Ovary (tissue), 9 donors: ENCODE results near the gene S100A14. TPM values are rescaled to one million over a fixed set of nuclear protein-coding genes. Genes with fewer than 3 reads are reported as not detected.

Experiments
- DNase-seq, 5 donors: peaks; one replicate each; pipeline ENCODE4 v3.0.0-alpha.2; 2019 to 2020
- H3K27ac ChIP-seq, 2 donors: fragments of 200-600 bp; one replicate each; pipeline versions ENCODE4 v1.5.1 to v1.8.0; 2019 to 2022
- H3K27me3 ChIP-seq: fragments of 200-600 bp; one replicate; pipeline ENCODE4 v1.8.0; 2022
- H3K36me3 ChIP-seq: fragments of 200-600 bp; sonication (generic); one replicate; pipeline ENCODE4 v1.5.1; 2019
- H3K4me1 ChIP-seq: one replicate; pipeline ENCODE4 v1.8.1; 2013; ENCODE audit warnings: mild to moderate bottlenecking, moderate library complexity; ENCODE audit not compliant: insufficient read depth
- H3K4me3 ChIP-seq: fragments of 200-600 bp; sonication (generic); one replicate; pipeline ENCODE4 v1.5.1; 2017
- H3K9me3 ChIP-seq, 2 donors: fragments of 200-600 bp in 1 of 2; sonication (generic) in 1 of 2; one replicate each; pipeline versions ENCODE4 v1.5.1 to v1.8.1; 2013 to 2019; ENCODE audit warnings: mild to moderate bottlenecking in 1 of 2, moderate library complexity in 1 of 2
- EP300 ChIP-seq: sonication (generic); formaldehyde crosslinking; IDR thresholded peaks from one replicate; pipeline ENCODE4 v1.6.1; 2017; ENCODE audit warnings: antibody characterized with exemption
- POLR2A ChIP-seq: fragments of 450-650 bp; IDR thresholded peaks from one replicate; pipeline ENCODE4 v1.6.1; 2017; ENCODE audit warnings: antibody characterized with exemption, mild to moderate bottlenecking, moderate library complexity
- WGBS, 3 donors: extraction: QIAGEN DNeasy Blood & Tissue Kit in 1 of 3; methylation state at CpG; one replicate each; pipeline versions ENCODE4 v1.1.5 to v1.1.7; 2013 to 2017; 5-methylcytosine and 5-hydroxymethylcytosine counted together
- intact Hi-C, 4 donors: fragments of 100-400 bp; cut with DNase I; formaldehyde crosslinking; loops; one replicate each; pipeline versions ENCODE4 v1.11.0 to v1.15.1; 2022 to 2023
- polyA plus RNA-seq, 2 donors: library from polyadenylated mRNA; stranded (reverse); fragments of 200-250 nt in 1 of 2; fragments of 350-450 nt in 1 of 2; fragmentation: Illumina TruSeq in 1 of 2; extraction: RNeasy Lipid Tissue Mini Kit (QIAGEN cat#74804) in 1 of 2; gene quantifications; one replicate each; pipeline ENCODE4 v1.2.3, GENCODE V29; 2013 to 2014
- total RNA-seq, 7 donors: library from RNA; depleted of rRNA in 2 of 7; stranded (reverse); fragments of >200 nt in 2 of 7; fragmentation: NEBNext Ultra II Directional in 3 of 7; extraction: Animal tissue kit (Norgen Biotek cat#: 25700) in 3 of 7; gene quantifications; one replicate each; pipeline versions ENCODE4 v1.1.0 to v1.2.4, GENCODE V29; 2016 to 2023
- TF ChIP-seq, protein P1 (sequence below), 3 donors: fragments of 450-650 bp in 2 of 3; fragments of 200-600 bp in 1 of 3; IDR thresholded peaks; one replicate each; pipeline versions ENCODE4 v1.5.1 to v1.8.0; 2016 to 2022; ENCODE audit warnings: antibody characterized with exemption in 3 of 3, mild to moderate bottlenecking in 1 of 3
- donor health status: DM: no; HTN: no; CAD: no; lungs with moderate emphysema.
- donor health status: DM: no; HTN: no; CAD: no.
- donor health status: Bipolar disorder and iron deficiency.
- donor health status: DM: yes; HTN: yes; CAD: no.
- donor health status: DM: no; HTN: no; CAD: no.
- donor health status: DM: yes; HTN: yes; CAD: no.

S100A14 gene
- total and polyA plus RNA-seq, 9 donors = 0.40 to 19.8 (median 2.1) TPM; not detected in 2

DNA sequence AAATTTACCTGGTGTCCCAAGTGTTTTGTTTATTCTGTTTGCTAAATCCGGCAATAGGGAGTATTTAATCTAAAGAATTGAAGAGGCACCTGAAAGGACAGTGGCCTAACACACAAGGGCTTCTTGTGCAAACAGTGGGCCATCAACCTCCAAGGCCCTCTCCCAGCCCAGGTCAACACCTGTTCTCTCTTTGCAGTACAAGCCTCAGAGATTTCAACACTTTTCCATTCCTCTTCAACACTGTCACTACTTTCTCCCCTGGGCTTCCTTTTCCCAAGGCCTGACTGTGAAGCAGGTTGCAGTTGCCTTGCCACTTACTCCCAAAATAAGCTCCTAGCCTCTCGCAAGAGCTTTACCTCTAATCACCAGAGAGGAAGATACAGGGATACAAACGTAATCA, 39.2 kb upstream of the S100A14 start:
- no peak overlapping the region for H3K27ac ChIP-seq
- H3K4me1 ChIP-seq = peaks cover 2% of the 10 kb centered on the region
- no peak for DNase-seq
- no peaks in the 10 kb centered on the region for H3K36me3 ChIP-seq
- no peaks in the 10 kb centered on the region for H3K27me3 ChIP-seq
- 84 to 89% (median 88%) methylated on average over 3 of the region's 3 CpGs for WGBS, 3 donors
- TF ChIP-seq POLR2A (no peak), EP300 (no peak)
- TF ChIP-seq, protein P1, sequence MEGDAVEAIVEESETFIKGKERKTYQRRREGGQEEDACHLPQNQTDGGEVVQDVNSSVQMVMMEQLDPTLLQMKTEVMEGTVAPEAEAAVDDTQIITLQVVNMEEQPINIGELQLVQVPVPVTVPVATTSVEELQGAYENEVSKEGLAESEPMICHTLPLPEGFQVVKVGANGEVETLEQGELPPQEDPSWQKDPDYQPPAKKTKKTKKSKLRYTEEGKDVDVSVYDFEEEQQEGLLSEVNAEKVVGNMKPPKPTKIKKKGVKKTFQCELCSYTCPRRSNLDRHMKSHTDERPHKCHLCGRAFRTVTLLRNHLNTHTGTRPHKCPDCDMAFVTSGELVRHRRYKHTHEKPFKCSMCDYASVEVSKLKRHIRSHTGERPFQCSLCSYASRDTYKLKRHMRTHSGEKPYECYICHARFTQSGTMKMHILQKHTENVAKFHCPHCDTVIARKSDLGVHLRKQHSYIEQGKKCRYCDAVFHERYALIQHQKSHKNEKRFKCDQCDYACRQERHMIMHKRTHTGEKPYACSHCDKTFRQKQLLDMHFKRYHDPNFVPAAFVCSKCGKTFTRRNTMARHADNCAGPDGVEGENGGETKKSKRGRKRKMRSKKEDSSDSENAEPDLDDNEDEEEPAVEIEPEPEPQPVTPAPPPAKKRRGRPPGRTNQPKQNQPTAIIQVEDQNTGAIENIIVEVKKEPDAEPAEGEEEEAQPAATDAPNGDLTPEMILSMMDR (IDR thresholded peaks at IDR 0.05) = no peak
- intact Hi-C loops = no loop called here
- no peaks in the 10 kb centered on the region for H3K9me3 ChIP-seq
- H3K4me3 ChIP-seq = no peak overlapping the region

DNA sequence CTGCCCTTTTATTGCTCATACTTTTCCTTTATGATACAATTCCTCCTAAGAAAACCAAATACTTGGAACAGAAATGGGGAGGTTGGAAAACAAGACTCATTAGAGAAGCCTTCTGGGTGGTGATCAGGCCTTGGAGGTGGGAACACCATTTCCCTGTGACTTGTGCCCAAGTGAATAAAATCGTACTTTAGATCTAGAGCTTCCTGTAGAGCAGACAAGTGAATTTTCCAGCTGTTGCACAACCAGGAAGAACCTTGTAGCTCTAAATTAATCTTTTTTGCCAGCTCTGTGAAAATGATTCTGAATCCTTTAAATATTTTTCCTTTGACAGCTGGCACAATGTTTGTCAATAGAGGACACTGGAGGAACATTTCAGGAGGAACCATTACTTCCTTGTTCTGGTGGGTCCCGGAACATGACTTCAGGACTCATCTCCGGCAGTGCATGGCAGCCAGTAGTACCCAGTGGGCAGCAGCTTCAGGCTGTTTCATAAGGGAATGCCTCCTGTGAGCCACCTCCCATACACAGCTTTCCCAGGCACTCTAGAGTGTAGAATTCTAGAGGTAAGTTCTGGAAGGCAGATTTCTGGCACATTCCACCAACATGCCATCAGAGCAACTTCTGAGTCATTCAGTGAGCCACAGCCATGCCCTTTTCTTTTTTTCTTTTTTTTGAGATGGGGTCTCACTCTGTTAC, 36.8 kb upstream of the S100A14 start:
- no peak for TF ChIP-seq POLR2A
- no peak for TF ChIP-seq EP300
- TF ChIP-seq, protein P1 (IDR thresholded peaks at IDR 0.05) = no peak
- no peaks in the 10 kb centered on the region for H3K36me3 ChIP-seq
- H3K4me1 ChIP-seq = no peaks in the 10 kb centered on the region
- H3K27me3 ChIP-seq = no peaks in the 10 kb centered on the region
- 56 to 64% (median 61%) methylated on average over 3 of the region's 3 CpGs for WGBS, 3 donors
- no peak overlapping the region for H3K4me3 ChIP-seq
- DNase-seq = no peak
- intact Hi-C loops = no loop called here
- H3K27ac ChIP-seq = no peak overlapping the region
- H3K9me3 ChIP-seq = no peaks in the 10 kb centered on the region

DNA sequence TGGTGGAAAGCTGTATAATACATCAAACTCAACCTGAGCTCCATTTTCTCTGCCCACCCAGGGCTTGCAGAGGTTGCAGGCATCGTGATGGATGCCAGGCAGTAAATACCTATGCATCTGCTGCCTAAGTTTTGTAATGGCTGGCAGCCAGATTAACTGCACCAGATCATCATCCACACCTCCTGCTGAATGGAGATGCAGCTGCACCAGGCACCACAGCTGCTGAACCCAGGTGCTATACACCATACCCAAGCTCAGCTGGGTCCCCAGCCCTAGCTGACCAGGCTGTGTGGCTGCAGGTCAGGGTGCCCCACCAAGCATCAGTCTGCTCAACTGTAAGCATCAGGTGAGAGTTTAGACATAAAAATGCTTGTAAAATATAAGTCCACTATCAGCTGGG, 35.6 kb upstream of the S100A14 start:
- Histone ChIP-seq H3K36me3 (no peaks in the 10 kb centered on the region), H3K27me3 (no peaks in the 10 kb centered on the region), H3K4me3 (no peak overlapping the region), H3K4me1 (no peaks in the 10 kb centered on the region), H3K27ac (no peak overlapping the region), H3K9me3 (no peaks in the 10 kb centered on the region)
- DNase-seq = no peak
- 78 to 93% (median 80%) methylated on average over 1 of the region's 1 CpG for WGBS, 3 donors
- TF ChIP-seq EP300 (no peak), POLR2A (no peak)
- TF ChIP-seq, protein P1 (IDR thresholded peaks at IDR 0.05) = no peak
- intact Hi-C loops = no loop called here

DNA sequence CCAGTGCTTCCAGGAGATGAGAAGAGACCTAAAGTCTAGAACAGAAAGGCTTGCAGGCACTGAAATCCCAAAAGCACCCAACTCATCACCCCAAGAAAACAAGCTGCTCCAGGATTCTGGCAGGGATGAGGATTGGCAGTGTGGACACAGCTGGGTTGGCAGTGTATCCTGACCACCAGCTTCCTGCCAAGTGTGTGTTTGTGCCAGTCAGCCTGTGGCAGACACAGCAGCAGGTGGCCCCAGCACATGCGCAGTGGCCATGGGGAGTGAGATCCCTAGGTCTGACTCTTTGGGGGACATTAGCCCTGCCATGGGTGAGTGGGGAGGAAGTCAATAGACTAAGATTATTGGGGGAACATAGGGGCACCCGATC, 33.7 kb upstream of the S100A14 start:
- intact Hi-C loops = no loop called here
- no peaks in the 10 kb centered on the region for H3K36me3 ChIP-seq
- WGBS, 3 donors = 73 to 81% (median 80%) methylated on average over 2 of the region's 2 CpGs
- no peak overlapping the region for H3K4me3 ChIP-seq
- peaks cover 1% of the 10 kb centered on the region for H3K4me1 ChIP-seq
- peak in 1 of 5 donors; percentile 32 for DNase-seq
- no peaks in the 10 kb centered on the region for H3K27me3 ChIP-seq
- no peak for TF ChIP-seq POLR2A
- TF ChIP-seq, protein P1 (IDR thresholded peaks at IDR 0.05) = no peak
- no peak for TF ChIP-seq EP300
- H3K27ac ChIP-seq = no peak overlapping the region
- H3K9me3 ChIP-seq = no peaks in the 10 kb centered on the region
